ENCODE results near the gene ZMAT5. TPM values are rescaled to one million over a fixed set of nuclear protein-coding genes. Genes with fewer than 3 reads are reported as not detected.

The ZMAT5 gene
- total and polyA plus RNA-seq, 2 of the 13 experiments (the other 11 are each of a cell fraction or from before 2014, with no cell fraction given) = 20.7 to 27.8 TPM

DNA sequence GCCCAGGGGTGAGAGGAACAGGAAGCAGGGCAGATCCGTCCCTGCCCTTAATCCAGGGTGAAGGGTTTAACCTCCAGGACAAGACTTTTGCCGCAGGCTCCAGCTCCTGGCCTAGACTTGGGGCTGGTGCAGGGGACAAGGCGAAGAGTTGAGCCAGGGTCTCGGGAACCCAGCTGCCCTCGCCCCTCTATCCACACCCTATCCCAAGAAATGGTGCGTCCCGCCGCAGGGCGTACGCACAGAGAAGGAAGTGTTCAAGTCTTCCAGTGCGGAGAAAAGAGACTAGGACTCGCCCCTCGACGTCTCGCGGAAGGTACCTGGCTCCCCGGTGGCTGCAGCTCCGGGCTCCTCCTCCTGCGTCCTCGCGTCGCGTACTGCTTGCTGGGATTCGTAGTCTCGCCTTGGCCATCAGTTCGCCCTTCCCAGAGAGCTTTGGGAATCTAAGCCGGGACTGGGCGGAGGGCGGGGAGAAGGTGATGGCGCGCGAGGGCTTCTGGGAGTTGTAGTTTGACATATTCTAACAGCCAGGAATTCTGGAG, at the start of gene ZMAT5 (continued):
- TF ChIP-seq, protein P1, sequence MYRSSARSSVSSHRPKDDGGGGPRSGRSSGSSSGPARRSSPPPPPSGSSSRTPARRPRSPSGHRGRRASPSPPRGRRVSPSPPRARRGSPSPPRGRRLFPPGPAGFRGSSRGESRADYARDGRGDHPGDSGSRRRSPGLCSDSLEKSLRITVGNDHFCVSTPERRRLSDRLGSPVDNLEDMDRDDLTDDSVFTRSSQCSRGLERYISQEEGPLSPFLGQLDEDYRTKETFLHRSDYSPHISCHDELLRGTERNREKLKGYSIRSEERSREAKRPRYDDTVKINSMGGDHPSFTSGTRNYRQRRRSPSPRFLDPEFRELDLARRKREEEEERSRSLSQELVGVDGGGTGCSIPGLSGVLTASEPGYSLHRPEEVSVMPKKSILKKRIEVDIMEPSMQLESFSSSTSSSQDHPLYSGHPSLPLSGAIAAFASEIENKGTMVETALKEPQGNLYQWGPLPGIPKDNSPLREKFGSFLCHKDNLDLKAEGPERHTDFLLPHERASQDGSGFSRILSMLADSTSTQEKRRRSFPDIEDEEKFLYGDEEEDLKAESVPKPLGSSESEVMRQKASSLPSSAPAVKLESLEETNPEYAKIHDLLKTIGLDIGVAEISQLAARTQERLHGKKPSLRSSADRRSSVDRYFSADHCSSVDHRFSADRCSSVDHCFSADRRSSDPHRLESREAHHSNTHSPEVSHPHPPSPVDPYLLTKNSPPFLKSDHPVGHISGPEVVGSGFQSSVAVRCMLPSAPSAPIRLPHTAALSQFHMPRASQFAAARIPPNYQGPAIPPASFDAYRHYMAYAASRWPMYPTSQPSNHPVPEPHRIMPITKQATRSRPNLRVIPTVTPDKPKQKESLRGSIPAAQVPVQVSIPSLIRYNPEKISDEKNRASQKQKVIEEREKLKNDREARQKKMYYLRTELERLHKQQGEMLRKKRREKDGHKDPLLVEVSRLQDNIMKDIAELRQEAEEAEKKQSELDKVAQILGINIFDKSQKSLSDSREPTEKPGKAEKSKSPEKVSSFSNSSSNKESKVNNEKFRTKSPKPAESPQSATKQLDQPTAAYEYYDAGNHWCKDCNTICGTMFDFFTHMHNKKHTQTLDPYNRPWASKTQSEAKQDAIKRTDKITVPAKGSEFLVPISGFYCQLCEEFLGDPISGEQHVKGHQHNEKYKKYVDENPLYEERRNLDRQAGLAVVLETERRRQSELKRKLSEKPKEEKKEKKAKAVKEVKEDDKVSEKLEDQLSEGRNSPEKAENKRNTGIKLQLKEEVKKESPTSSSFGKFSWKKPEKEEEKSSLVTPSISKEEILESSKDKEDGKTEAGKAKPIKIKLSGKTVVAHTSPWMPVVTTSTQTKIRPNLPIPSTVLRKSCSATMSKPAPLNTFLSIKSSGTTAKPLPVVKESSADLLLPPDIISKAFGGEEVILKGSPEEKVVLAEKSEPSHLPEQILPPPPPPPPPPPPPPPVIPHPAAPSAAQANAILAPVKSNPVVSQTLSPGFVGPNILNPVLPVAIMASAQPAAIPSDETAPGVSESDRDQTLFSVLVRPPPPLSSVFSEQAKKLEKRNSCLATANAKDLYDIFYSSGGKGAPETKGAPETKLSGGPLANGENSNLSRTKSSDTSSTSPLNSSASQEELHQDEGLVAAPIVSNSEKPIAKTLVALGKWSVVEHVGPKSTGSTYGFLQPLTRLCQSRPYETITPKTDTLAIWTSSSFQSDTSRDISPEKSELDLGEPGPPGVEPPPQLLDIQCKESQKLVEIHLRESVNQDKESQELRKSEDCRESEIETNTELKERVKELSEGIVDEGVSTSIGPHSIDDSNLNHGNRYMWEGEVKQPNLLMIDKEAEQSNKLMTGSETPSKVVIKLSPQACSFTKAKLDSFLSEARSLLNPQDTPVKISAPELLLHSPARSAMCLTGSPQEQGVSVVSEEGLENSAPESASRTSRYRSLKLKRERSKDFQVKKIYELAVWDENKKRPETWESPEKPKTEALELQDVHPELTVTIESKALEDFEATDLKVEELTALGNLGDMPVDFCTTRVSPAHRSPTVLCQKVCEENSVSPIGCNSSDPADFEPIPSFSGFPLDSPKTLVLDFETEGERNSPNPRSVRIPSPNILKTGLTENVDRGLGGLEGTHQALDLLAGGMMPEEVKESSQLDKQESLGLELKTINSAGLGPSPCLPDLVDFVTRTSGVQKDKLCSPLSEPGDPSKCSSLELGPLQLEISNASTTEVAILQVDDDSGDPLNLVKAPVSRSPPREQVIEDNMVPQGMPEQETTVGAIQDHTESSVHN (CRISPR knock-in tag; IDR thresholded peaks at IDR 0.05) = peak; percentile 69; the same call in 1 of the 2 replicates
- TF ChIP-seq KDM5B (CRISPR knock-in tag; IDR thresholded peaks at IDR 0.05; ENCODE audit: borderline replicate concordance) (0 out of 2 replicates have a peak, but pooled peaks have one; percentile 58), ZNF354B (CRISPR knock-in tag; IDR thresholded peaks at IDR 0.05) (no peak), PCBP2 (optimal IDR thresholded peaks at IDR 0.05; ENCODE audit: low read depth, low read length, poor library complexity, severe bottlenecking) (no peak), IKZF1 (IDR thresholded peaks at IDR 0.05) (no peak), NRL (CRISPR knock-in tag; IDR thresholded peaks at IDR 0.05; ENCODE audit: borderline replicate concordance) (0 out of 2 replicates have a peak, but pooled peaks have one; percentile 25), TSC22D2 (CRISPR knock-in tag; IDR thresholded peaks at IDR 0.05; ENCODE audit: borderline replicate concordance) (peak; percentile 33; the same call in 1 of the 2 replicates), ZFP90 (CRISPR knock-in tag; IDR thresholded peaks at IDR 0.05; ENCODE audit: borderline replicate concordance) (no peak), RXRA (CRISPR knock-in tag; IDR thresholded peaks at IDR 0.05) (peak; percentile 61; the same call in 1 of the 2 replicates), MEF2D (CRISPR knock-in tag; IDR thresholded peaks at IDR 0.05) (no peak)
- TF ChIP-seq, protein P2, sequence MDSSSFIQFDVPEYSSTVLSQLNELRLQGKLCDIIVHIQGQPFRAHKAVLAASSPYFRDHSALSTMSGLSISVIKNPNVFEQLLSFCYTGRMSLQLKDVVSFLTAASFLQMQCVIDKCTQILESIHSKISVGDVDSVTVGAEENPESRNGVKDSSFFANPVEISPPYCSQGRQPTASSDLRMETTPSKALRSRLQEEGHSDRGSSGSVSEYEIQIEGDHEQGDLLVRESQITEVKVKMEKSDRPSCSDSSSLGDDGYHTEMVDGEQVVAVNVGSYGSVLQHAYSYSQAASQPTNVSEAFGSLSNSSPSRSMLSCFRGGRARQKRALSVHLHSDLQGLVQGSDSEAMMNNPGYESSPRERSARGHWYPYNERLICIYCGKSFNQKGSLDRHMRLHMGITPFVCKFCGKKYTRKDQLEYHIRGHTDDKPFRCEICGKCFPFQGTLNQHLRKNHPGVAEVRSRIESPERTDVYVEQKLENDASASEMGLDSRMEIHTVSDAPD (CRISPR knock-in tag; IDR thresholded peaks at IDR 0.05) = no peak
- TF ChIP-seq, protein P3, sequence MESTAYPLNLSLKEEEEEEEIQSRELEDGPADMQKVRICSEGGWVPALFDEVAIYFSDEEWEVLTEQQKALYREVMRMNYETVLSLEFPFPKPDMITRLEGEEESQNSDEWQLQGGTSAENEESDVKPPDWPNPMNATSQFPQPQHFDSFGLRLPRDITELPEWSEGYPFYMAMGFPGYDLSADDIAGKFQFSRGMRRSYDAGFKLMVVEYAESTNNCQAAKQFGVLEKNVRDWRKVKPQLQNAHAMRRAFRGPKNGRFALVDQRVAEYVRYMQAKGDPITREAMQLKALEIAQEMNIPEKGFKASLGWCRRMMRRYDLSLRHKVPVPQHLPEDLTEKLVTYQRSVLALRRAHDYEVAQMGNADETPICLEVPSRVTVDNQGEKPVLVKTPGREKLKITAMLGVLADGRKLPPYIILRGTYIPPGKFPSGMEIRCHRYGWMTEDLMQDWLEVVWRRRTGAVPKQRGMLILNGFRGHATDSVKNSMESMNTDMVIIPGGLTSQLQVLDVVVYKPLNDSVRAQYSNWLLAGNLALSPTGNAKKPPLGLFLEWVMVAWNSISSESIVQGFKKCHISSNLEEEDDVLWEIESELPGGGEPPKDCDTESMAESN (CRISPR knock-in tag; conservative IDR thresholded peaks at IDR 0.05) = 0 out of 2 replicates have a peak, but pooled peaks have one; percentile 46
- TF ChIP-seq, protein P4, sequence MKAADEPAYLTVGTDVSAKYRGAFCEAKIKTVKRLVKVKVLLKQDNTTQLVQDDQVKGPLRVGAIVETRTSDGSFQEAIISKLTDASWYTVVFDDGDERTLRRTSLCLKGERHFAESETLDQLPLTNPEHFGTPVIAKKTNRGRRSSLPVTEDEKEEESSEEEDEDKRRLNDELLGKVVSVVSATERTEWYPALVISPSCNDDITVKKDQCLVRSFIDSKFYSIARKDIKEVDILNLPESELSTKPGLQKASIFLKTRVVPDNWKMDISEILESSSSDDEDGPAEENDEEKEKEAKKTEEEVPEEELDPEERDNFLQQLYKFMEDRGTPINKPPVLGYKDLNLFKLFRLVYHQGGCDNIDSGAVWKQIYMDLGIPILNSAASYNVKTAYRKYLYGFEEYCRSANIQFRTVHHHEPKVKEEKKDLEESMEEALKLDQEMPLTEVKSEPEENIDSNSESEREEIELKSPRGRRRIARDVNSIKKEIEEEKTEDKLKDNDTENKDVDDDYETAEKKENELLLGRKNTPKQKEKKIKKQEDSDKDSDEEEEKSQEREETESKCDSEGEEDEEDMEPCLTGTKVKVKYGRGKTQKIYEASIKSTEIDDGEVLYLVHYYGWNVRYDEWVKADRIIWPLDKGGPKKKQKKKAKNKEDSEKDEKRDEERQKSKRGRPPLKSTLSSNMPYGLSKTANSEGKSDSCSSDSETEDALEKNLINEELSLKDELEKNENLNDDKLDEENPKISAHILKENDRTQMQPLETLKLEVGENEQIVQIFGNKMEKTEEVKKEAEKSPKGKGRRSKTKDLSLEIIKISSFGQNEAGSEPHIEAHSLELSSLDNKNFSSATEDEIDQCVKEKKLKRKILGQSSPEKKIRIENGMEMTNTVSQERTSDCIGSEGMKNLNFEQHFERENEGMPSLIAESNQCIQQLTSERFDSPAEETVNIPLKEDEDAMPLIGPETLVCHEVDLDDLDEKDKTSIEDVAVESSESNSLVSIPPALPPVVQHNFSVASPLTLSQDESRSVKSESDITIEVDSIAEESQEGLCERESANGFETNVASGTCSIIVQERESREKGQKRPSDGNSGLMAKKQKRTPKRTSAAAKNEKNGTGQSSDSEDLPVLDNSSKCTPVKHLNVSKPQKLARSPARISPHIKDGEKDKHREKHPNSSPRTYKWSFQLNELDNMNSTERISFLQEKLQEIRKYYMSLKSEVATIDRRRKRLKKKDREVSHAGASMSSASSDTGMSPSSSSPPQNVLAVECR (CRISPR knock-in tag; IDR thresholded peaks at IDR 0.05; ENCODE audit: borderline replicate concordance) = peak; percentile 73; the same call in 1 of the 2 replicates
